IPS-NIHi7 (cell line): ENCODE measurements around the gene TAF6.
A peak's percentile ranks its signal among the peaks of the same experiment; 100 is the strongest.

Source experiments
- DNase-seq: peaks from one replicate; pipeline ENCODE4 v3.0.0; 2012; ENCODE audit warnings: mixed read lengths; ENCODE audit errors: extremely low spot score

Gene TAF6

GRCh38 chr7:100071018-100071723 lies 48.0 kb downstream of the TAF6 start:
- DNase-seq, result no peak

DNA sequence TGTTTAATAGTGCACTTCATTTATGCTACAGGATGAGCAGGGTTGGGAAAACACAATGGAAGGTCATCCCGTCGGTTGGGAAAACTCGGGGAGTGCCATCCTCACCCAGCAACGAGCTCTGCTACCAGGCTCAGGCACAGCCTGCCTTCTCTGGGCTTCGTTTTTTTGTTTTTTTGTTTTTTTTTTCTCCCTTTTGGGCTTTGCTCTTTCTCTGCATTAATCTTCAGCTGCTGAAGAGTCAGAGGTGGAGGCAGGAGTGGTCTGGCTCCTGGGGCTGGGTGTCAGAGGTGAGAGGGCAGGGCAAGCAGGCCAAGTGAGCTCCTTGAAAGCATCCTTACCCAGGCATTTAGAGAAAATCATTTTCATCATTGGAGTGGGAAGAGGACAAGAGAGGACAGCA lies 49.2 kb downstream of the TAF6 start:
- DNase-seq, result no peak

GRCh38 chr7:100066953-100067352 lies 52.2 kb downstream of the TAF6 start:
- peak; percentile 49 for DNase-seq

GRCh38 chr7:100065452-100066186 lies 53.5 kb downstream of the TAF6 start:
- DNase-seq, result no peak

DNA sequence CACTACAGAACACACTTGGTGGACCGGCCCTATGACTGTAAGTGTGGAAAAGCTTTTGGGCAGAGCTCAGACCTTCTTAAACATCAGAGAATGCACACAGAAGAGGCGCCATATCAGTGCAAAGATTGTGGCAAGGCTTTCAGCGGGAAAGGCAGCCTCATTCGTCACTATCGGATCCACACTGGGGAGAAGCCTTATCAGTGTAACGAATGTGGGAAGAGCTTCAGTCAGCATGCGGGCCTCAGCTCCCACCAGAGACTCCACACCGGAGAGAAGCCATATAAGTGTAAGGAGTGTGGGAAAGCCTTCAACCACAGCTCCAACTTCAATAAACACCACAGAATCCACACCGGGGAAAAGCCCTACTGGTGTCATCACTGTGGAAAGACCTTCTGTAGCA lies 55.0 kb downstream of the TAF6 start:
- DNase-seq, result no peak

GRCh38 chr7:100063376-100063775 lies 55.8 kb downstream of the TAF6 start:
- no peak for DNase-seq

- DNase-seq, result no peak
These were observed 57.5 kb downstream of the TAF6 start for GRCh38 chr7:100061518-100062193.

GRCh38 chr7:100059251-100059739 lies 59.9 kb downstream of the TAF6 start:
- DNase-seq, result no peak
